HG02588 (cell line): ENCODE data around the gene BAK1.

ENCODE experiments used
- ATAC-seq: cut with Tn5 transposase; IDR thresholded peaks from one replicate; pipeline ENCODE4 v1.9.1; 2021; ENCODE audit warnings: mild to moderate bottlenecking, moderate library complexity; ENCODE audit not compliant: unreplicated experiment

BAK1 gene

DNA sequence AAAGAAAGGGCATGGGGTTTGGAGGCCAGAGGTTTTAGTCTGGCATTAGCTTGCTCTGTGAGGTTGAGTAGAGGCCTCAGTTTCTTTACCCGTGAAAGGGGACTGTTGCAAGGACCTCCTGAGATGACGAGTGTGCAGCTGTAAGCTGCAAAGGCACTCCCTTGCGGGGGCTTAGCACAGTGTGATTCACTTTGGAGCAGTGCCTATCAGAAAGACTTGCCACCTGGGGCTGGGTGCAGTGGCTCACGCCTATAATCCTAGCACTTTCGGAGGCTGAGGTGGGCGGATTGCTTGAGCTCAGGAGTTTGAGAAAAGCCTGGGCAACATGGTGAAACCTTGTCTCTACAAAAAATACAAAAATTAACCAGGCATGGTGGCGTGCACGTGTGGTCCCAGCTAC, 7.5 kb upstream of the BAK1 start:
- no peak for ATAC-seq

DNA sequence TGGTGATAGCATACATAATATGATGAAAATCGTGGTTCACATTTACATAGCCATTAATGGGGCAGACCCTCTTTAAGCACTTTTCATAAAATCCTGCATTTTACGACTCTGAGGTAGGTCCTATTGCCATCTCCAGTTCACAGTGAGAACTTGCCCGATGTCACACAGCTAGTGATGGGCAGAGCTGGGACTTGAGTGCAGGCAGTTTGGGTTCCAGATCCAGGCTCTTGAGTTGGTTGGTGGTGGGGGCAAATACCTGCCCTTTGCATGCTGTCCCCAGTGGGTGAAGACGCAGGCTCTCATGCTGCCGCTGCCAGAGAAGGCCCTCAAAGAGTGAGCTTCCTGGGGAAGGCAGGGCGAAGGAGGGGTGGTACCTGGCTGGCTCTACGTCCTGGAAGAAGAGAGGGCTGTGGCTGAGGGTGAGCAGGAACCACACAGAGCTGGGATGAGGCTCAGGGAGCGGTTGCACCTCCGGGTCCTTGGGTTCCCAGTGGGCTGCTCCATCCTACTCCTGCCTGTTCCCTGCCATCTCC, 6.1 kb upstream of the BAK1 start:
- ATAC-seq = no peak

DNA sequence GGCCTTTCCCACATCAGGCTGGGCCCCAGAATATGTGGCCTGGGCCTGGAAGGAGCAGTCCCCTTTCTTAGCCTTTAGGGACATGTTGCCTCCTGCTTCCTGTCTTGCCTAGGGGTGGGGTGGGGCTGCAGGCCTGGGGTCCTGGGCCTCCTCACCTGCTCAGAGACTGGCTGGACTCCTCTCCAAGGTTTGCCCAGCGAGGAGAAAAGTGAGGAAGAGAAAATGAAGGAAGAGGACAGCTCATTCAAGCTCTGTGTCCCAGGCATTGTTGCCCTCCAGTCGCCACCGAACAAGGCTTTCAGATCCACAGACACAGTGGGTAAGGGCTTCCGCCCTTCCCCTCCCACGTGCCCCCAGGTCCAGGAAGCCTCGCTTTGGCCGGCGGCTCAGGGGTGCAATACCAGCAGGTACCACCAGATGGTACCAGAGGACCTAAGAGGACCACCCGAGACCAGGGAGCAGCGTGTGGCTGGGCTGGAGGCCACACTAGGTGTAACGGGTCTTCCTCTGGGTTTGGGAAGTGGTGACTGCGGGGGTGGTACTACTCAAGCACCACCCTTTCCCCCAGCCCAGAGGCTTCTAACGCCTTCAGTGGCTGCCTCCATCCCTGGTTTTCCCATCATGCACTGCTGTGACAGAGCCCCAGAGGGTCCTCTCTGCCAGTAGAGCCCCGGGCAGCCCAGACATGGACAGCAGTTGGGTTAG, 5.5 kb upstream of the BAK1 start:
- peak; percentile 62 for ATAC-seq

DNA sequence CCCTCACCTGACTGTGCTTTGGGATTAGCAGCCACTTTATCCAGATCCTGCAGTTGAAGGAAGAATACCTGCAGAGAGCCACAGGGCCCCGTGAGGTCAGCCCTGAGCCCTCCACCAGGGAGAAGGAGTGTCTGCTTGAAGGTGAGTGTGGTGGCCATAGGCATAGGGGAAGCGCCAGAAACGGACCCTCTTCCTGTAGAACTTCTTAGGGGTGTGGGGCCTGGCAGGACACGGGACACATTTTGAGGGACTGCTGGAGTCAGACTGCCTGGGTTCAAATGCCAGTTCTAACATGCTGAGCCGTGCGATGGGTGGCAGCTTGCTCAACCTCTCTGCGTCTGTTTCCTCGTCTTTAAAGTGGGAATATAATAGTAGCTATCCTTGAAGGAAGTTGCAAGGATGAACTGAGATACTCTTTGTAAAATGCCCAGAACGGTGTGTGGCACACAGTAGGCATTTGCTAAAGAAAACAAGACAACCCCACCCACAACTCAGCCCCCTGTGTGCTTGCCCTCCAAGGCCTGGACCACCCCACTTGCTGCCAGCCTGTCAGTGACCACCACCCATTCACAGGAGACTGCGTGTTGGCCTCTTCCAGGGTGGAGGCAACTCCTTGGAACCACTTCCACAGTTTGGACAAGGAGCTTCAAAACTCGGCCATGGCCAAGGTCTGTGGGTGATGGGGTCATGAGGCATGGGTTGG, 4.8 kb upstream of the BAK1 start:
- ATAC-seq = no peak

DNA sequence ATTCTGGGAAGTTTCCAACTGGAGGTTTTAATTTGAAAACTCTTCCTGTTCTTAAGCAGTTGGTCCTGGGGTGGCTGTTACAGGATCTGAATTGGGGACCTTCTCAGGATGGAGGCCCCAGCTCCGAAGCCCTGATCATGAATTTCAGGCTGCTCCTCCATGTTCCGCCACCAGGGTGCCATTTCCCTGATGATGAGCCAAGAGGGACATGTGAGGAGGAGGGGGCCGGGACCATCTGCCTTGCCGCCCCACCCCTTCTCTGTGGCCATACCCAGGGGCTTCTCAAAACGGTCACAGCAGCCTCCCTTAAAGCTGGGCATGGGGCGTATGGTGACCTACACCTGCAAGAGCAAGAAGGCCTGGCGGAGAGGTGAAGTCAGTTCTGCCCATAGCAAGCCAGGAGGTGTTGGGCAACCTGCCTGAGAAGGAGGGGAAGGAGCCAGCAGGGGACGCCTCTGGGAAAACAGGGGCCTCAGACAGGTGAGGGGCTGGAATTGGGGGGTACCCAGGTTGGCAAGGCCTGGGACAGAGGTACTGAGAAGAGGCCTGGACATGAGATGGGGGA, 3.6 kb upstream of the BAK1 start:
- ATAC-seq = no peak

DNA sequence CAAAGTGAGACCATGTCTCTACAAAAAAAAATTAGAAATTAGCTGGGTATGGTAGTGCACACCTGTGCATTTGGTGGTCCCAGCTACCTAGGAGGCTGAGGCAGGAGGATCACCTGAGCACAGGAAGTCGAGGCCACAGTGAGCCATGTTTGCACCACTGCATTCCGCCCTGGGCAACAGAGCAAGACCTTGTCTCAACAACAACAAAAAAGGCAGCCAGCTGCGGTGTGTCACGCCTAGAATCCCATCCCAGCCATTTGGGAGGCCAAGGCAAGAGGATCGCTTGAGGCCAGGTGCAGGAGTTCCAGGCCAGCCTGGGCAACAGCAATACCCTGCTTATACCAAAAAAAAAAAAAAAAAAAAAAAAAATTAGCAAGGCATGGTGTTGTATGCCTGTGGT, 1.1 kb upstream of the BAK1 start:
- ATAC-seq = no peak

DNA sequence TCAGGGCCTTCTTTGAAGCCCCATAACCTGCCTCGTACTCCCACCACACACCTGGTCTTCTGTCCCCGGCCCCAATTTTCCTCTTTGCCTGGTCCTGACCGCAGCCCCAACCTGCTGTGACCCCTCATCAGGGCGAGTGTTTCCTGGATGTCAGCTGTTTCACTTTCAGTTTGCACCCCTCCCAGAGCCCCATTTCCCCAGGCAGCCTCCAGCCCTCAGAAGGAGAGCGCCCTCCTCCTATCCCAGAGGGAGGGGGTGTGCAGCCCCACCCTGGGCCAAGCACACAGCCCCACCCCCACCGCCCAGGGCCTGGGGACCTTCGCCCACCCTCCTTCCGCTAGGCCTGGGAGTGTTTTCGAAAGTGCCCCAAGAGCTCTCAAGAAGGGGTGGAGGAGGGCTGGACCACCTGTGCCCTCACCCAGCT, 1.5 kb downstream of the BAK1 start:
- ATAC-seq = no peak

DNA sequence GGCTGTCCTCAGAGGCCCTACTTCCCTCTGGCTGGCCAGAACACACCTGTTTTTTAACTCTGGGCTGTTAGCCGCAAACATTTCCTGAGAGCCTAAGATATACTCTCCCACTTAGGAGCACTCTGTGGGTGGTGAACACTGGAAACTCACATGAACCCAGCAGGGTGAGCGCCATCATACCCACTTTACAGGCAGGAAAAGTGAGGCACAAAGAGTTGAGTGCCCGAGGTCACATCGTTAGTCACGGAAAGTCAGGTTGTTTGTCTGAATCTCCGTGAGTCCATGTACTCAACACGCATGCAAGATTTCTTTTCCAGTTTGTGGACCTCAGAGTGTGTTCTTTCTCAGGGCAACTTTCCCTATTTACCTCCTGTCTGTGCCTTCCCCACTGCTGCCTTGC, 1.9 kb downstream of the BAK1 start:
- no peak for ATAC-seq

DNA sequence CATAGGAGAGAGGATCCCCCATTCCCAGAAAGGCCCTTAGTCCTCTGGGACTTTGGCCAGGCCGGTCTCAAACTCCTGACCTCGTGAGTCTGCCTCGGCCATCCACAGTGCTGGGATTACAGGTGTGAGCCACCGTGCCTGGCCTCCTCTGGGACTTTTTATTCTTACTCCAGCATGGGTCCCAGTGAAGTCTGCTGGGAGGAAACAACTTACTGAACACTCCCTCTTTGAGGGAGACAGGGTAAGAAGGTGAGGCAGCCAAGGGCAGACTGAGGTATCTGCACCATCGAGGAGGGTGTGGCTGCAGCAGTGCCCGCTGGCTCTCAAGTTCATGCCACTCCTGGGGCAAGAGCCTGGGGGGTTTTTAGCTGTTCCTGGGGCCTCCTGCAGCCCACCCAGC, 2.4 kb downstream of the BAK1 start:
- ATAC-seq = no peak

DNA sequence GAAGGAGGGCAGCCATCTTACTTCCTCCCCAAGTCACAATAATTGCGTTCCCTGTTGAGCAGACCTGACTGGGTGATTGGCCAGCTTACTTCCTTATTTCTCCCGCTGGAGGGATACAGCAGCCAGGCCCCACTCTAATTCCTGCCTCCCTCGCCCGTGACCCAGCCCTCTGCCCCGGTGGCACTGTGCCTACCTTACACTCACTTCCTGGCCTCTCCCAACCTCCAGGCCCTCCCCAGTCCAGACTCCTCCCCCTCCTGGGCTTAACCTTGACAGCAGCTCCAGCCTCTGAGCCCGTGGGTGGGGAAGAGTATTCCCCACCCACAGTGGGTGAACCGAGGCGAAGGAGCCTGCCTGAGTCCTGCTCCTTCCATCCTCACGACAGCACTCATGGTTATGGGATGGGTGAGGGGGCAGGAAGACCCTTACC, 3.0 kb downstream of the BAK1 start:
- no peak for ATAC-seq

DNA sequence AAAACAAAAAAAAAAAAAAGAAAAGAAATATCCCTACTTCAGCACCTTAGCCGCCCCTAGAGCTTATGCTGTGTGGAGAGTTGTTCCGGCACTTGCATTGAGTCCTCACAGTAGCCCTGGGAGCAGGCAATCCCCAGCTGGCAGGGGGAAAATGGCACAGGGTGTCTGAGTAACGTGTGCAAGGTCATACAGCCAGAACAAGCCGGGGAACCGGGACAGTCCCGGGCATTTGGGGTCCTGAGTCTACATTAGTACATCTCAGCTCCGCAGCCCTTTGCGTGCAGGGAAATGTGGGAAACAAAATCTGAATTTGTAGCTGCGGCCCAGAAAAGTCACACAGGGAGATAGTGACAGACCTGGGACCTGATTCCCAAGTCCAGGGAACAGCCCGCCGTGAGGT, 3.4 kb downstream of the BAK1 start:
- ATAC-seq = no peak

DNA sequence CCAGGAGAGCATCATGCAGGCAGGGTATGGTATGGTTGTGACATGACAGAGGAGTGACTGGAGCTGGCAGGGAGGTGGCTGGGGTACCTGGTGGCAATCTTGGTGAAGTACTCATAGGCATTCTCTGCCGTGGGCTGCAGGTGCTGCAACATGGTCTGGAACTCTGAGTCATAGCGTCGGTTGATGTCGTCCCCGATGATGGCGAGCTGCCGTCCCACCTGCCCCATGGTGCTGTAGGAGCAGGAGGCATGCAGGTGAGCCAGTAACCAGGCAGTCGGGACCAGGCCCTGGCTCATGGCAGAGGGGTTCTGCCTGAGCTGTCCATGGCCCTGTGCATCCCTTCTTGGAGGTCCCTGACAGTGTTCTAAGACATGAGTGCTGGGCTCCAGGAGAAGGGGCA, 4.9 kb downstream of the BAK1 start:
- no peak for ATAC-seq

DNA sequence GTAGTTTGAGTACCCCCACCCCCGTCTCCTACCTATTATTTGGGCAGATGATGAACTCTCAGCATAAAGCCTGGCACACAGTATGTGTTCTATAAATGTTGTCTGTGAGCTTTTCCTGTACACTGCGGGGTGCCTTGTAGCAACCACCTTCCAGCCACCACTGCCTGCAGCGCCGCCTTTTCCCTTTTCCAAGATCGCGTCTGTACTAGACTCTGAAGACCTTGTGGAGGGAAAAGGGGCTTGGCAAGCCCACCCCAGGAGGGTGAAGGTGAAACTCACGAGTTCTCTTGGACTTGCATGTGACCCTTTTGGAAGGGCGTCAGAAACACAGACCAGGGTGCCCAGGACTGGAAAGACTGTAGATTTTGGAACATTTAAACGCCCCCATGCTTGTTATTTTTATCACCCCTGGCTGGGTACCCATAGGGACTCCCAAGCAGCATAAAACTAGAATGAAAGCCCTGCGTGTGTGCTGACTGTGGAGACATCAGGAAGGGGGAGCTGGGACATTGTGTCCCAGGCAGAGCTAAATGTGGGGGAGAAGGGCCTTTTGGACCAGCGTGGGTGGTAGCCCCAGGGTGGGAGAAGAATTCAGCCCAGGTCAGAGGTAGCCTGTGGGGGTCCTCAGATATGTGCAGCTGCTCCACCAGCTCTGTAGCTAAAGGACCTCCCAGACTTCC, 8.3 kb downstream of the BAK1 start:
- no peak for ATAC-seq

DNA sequence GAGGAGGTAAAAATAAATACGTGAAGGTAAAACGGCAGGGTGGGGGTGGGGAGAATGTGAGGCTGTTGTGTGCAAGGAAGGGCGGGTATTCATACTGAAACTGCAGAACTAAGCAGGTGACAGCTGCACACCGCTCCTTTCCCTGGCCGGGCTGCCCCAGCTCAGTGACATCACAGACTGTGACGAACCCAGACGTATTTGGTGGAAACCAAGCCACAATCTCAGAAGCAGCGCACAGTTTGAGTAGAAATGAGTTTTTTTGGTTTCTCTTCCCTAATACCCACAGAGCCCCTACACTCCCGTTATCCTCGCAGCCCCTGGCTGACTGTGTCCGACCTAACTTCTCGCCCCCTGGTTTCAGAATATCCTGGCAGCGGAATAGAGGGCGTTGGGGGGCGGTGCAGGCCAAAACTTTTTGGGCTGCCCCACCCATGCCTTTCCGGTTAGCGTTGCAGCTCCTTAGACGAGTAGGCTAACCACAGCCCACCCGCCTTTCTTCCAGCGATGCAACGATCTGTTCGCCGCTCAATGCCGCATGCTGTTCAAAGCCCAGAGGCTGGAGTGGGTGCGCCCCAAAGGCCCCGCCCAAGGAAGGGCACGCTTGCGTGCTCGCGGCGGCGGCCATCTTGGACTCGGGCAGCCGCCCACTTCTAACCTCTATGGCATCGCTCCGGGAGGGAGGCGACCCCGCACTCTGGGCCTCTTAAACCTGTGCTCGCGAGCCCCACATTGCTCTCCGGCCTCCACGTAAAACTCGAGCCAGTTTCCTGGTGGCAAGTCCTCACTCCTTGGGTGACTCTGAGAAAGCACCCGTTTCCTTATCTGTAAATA, 9.1 kb downstream of the BAK1 start:
- peak; percentile 80 for ATAC-seq

DNA sequence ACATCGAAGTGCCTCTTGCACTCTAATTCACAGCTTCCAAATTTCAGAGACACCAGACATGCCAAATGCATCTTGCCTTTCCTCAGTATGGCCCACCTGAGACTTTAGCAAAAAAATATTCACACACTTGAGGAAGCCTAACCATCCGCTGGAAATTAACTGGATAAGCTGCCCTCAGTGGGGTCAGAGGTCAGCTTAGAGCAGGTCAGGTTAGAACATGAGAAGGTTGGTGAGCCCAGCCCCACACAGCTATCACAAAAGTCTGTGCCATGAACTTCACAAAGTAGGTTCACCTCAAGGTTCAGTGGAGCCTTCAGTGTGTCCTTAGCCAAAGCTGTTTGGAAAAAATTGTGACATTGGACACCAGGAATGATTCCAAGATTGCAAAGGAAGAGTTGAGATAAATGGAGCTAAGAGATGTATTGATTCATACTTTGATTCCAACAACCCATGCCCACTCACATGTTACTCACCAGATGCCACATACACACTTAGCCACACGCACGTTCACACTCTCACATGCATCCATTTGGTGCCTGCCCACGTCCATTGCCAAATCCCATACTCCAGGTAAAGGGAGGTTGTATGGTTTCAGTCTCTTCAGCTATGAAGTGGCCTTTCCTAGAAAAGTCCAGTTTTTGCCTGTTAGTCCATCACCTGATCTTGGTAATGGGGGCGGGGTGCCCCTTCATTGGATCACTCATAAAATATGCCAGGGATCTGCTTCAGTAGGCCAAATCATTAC, 11.1 kb downstream of the BAK1 start:
- ATAC-seq = no peak

DNA sequence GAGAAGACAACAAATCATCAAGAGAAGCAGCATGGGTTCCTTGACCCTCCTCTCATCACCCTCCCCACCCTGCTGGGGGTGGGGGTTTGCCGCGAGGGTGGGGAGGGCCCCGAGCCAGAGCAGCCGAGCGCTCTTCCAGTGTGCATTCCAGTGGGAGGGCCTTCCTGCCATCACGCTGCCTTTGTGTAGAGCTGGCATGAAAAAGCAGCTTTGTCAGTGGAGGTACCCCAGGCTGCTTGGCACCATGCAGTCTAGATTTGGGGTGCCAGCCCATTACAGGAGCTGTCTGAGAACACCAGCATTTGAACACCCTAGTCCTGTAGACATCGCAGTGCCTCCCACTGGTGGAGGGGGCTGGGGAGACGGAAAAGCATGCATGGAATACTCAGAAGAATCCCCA, 12.2 kb downstream of the BAK1 start:
- ATAC-seq = no peak

DNA sequence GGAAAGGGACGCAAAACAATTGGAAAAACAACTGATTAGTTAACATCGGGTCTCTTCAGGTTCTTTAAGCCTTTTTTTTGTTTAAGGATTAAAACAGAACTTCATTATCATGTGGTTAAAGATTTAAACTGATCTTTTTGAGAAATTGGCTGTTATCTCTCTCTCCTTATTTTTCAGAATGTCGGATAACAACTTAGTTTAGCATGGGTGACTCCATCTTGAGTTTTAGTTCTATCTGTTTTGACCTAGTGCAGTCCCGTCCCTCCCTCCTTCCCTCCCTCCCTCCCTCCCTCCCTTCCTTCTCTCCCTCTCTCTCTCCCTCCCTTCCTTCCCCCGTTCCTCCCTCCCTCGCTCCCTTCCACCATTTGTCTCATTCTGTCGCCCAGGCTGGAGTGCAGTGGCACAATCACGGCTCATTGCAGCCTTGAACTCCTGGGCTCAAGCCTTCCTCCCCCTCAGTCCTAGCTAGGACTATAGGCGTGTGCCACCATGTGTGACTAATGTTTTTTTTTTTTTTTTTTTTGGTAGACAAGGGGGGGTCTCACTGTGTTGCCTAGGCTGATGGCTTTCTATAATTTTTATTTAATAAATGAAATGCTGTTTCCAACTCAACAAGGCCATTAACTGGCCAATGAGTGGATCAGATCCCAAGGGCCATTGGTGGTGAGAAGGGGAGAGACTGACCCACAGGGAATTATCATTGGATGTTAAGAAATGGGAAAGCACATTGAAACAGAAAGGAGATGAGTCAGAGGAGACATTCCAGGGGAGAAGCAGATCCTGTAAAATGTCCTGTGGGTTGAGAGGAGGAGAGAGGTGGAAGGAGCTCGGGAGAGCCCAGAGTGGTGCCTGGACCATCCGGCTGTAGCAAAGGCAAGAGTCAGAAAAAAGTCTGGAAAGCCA, 13.6 kb downstream of the BAK1 start:
- ATAC-seq = no peak

DNA sequence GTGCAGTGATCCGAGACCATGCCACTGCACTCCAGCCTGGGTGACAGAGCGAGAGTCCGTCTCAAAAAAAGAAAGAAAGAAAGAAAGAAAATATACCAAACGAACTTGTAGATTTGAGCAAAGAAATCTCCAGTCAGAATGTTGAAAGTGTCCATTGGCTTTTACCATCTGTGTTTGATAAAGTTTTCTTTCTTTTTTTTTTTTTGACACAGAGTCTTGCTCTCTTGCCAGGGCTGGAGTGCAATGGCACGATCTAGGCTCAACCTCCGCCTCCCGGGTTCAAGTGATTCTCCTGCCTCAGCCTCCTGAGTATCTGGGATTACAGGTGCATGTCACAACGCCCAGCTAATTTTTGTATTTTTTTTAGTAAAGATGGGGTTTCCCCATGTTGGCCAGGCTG, 21.3 kb downstream of the BAK1 start:
- no peak for ATAC-seq

DNA sequence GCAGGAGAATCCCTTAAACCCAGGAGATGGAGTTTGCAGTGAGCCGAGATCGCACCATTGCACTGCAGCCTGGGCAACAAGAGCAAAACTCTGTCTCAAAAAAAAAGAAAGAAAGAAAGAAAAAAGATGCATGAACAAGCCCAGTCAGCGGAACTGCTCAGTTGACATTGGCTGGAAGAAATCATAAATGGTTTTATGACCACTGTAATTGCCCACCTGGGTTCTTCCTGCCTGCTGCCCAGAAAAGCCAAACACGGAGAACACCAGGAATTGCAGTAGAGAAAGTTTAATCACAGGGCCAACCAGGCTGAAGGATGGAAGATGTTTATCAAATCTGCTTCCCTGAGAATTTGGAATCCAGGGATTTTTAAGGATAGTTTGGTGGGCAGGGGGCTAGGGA, 22.7 kb downstream of the BAK1 start:
- no peak for ATAC-seq
